SK-N-SH (cell line): Measurements from ENCODE around the gene ARAP1.

ENCODE experiments used
- CTCF ChIP-seq: fragments of 200-600 bp; sonication (generic); IDR thresholded peaks from 2 replicates; pipeline ENCODE4 v1.6.1; 2017; ENCODE audit warnings: antibody characterized with exemption, mild to moderate bottlenecking, moderate library complexity
- EZH2phosphoT487 ChIP-seq: fragments of 200-600 bp; sonication (generic); IDR thresholded peaks from 2 replicates; pipeline ENCODE4 v1.6.1; 2017; ENCODE audit warnings: low read depth, mixed run types, mild to moderate bottlenecking, antibody characterized with exemption, moderate library complexity, borderline replicate concordance
- FOXJ3 ChIP-seq: sonication (generic); formaldehyde crosslinking; IDR thresholded peaks from 2 replicates; pipeline ENCODE4 v1.5.1; 2020; ENCODE audit warnings: mild to moderate bottlenecking, missing genetic modification reagents
- GATA2 ChIP-seq: sonication (generic); formaldehyde crosslinking; IDR thresholded peaks from 2 replicates; pipeline ENCODE4 v1.5.0; 2020; ENCODE audit warnings: mild to moderate bottlenecking, missing genetic modification reagents
- REST ChIP-seq: IDR thresholded peaks from 2 replicates; pipeline ENCODE4 v1.6.1; 2012; ENCODE audit warnings: mild to moderate bottlenecking, low read depth, low read length, moderate library complexity
- SIN3A ChIP-seq: IDR thresholded peaks from 2 replicates; pipeline ENCODE4 v1.6.1; 2012; ENCODE audit warnings: low read depth, mild to moderate bottlenecking, low read length, moderate library complexity, borderline replicate concordance

GRCh38 chr11:72696866-72697700 lies 55.1 kb downstream of the ARAP1 start:
- no peak for TF ChIP-seq FOXJ3 (CRISPR knock-in tag)
- TF ChIP-seq CTCF = no peak
- TF ChIP-seq GATA2 (CRISPR knock-in tag) = no peak
- no peak for TF ChIP-seq EZH2phosphoT487
- TF ChIP-seq SIN3A = no peak
- no peak for TF ChIP-seq REST
